ENCODE results near the gene FYN. TPM values are rescaled to one million over a fixed set of nuclear protein-coding genes. Genes with fewer than 3 reads are reported as not detected.
A peak's percentile ranks its signal among the peaks of the same experiment; 100 is the strongest.
"Not testable (repeated sequence)": the region's sequence is repeated elsewhere in the genome, so short reads cannot be mapped to it uniquely, and the experiment has no call there.

FYN gene
- total RNA-seq, 1 donor from 2014 or later = 46.3 TPM

DNA sequence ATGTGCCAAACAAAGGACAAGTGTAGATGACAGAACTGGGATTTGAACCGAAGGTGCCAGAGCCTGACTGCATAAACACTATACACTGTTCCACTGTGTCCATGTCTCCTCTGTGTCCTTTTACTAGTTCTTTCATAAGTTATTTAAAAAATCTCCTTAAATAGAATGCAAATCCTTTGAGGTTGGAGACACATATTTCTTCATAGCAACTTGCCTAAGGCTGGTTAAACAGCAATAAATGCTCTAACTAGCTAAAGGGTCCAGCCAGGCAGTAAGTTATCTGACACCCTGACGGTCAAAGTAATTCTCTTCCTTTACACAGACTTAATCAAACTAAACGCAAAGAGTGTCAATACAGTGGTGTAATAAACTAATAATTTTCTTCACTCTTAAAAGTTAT, 191.4 kb downstream of the FYN start:
- intact Hi-C loops (cut with micrococcal nuclease) = no loop called here
- H3K36me3 ChIP-seq = peaks cover 15% of the 10 kb centered on the region
- no peak overlapping the region for H3K4me3 ChIP-seq
- peaks cover 80% of the 10 kb centered on the region for H3K4me1 ChIP-seq
- peak overlapping the region; percentile 92 for H3K27ac ChIP-seq (replicated peaks)
- DNase-seq = no peak
- no peaks in the 10 kb centered on the region for H3K9me3 ChIP-seq (replicated peaks)
- no peaks in the 10 kb centered on the region for H3K27me3 ChIP-seq (ENCODE audit: low read depth)
- TF ChIP-seq, protein P1, sequence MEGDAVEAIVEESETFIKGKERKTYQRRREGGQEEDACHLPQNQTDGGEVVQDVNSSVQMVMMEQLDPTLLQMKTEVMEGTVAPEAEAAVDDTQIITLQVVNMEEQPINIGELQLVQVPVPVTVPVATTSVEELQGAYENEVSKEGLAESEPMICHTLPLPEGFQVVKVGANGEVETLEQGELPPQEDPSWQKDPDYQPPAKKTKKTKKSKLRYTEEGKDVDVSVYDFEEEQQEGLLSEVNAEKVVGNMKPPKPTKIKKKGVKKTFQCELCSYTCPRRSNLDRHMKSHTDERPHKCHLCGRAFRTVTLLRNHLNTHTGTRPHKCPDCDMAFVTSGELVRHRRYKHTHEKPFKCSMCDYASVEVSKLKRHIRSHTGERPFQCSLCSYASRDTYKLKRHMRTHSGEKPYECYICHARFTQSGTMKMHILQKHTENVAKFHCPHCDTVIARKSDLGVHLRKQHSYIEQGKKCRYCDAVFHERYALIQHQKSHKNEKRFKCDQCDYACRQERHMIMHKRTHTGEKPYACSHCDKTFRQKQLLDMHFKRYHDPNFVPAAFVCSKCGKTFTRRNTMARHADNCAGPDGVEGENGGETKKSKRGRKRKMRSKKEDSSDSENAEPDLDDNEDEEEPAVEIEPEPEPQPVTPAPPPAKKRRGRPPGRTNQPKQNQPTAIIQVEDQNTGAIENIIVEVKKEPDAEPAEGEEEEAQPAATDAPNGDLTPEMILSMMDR (IDR thresholded peaks at IDR 0.05; ENCODE audit: borderline replicate concordance) = no peak

DNA sequence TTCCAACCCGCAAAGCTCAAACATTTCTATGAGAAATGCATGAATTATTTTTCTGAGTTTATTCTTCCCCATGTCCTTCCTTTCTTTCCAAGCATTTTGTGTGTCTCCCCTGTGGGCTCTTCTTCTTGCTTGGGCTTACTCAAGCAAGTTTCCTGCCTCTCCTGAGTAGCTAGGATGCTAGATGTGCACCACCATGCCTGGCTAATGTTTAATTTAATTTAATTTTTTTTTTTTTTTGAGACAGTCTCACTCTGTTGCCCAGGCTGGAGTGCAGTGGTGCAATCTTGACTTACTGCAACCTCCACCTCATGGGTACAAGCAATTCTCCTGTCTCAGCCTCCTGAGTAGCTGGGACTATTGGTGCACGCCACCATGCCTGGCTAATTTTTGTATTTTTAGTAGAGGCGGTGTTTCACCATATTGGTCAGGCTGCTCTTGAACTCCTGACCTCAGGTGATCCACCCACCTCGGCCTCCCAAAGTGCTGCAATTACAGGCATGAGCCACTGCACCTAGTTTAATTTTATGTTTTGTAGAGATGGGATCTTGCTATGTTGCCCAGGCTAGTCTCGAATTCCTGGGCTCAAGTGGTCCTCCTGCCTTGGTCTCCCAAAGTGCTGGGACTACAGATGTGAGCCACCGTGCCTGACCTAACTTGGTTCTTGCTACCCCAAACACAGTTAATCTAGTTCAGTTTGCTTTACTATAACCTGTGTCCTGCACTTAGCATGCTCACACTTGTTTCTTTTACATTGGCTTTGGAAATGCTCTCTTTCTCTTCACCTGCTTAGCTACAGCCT, 192.2 kb downstream of the FYN start:
- H3K27me3 ChIP-seq (ENCODE audit: low read depth); intact Hi-C loops (cut with micrococcal nuclease); H3K4me3 ChIP-seq; H3K9me3 ChIP-seq (replicated peaks); DNase-seq: not testable (repeated sequence)
- peaks cover 72% of the 10 kb centered on the region for H3K4me1 ChIP-seq
- peaks cover 15% of the 10 kb centered on the region for H3K36me3 ChIP-seq
- H3K27ac ChIP-seq (replicated peaks) = peak overlapping the region; percentile 92

DNA sequence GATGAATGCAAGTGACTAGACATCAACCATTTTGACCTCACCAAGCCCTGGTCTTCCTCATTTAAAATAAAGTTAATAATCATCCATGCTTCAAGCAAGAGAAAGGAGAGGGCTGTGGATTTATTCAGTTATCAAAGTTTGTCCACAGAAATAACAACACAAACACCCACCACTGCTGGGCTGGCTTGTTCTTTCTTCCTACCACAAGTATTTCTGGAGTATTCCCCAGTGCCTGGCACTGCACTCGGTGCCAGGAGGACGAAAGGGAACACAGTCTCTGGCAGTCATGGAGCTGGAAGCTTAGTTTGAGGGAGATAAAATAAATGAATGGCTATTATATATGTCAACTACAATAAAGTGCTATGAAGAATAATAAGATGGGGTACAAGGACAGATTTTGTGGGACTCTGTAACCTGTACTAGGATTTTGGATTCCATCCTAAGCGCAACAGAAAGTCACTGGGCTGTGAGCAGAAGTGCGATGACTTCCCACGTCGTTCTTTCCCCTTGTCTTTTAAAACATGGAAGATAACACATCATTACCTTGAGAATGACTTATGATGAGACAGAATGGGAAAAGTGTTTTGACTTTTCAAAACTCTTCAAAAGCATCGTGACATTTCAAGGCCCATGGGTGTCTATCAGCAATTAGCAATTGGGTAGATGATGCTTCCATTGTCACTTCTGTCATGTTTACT, 193.1 kb downstream of the FYN start:
- peaks cover 15% of the 10 kb centered on the region for H3K36me3 ChIP-seq
- TF ChIP-seq, protein P1 (IDR thresholded peaks at IDR 0.05; ENCODE audit: borderline replicate concordance) = no peak
- no peak for DNase-seq
- peak overlapping the region; percentile 3 for H3K27ac ChIP-seq (replicated peaks)
- no peaks in the 10 kb centered on the region for H3K27me3 ChIP-seq (ENCODE audit: low read depth)
- intact Hi-C loops (cut with micrococcal nuclease) = no loop called here
- no peaks in the 10 kb centered on the region for H3K9me3 ChIP-seq (replicated peaks)
- H3K4me1 ChIP-seq = peaks cover 67% of the 10 kb centered on the region
- no peak overlapping the region for H3K4me3 ChIP-seq

DNA sequence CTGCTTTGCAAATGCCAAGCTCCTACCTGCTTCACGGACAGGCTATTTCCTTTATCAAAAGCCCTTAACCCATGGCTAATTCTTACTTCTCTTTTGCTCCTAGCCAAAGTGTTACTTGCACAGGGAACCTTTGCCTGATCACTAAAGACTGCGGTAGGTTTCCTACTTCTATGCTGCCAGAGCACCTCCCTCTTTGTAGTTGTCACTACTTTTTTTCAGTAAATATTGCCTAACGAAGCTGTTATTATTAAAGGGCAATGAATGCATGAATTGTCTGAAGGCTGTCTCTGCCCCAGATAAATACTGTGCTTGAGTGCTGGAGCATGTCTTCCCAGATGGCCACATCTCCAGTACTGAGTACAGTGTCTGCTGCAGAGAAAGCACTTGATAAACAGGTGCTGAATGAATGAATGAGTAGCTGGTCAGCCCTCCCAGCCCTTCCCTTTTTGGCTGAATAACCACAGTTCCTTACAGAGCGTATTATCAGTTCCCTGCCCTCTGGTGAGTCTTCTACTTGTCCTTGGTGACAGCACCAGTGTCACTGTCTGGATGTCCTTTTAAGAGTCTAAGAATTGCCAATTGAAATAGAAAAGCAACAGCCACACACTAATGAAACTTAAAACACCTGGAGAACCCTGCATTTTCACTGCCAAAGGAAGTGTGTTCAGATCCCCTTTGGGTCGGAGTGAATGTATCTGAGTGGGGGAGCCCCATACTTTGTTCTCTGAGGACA, 194.0 kb downstream of the FYN start:
- H3K4me1 ChIP-seq = peaks cover 64% of the 10 kb centered on the region
- H3K4me3 ChIP-seq = no peak overlapping the region
- no peaks in the 10 kb centered on the region for H3K27me3 ChIP-seq (ENCODE audit: low read depth)
- peaks cover 16% of the 10 kb centered on the region for H3K36me3 ChIP-seq
- H3K9me3 ChIP-seq (replicated peaks) = no peaks in the 10 kb centered on the region
- H3K27ac ChIP-seq (replicated peaks) = no peak overlapping the region
- intact Hi-C loops (cut with micrococcal nuclease) = no loop called here
- DNase-seq = no peak
- TF ChIP-seq, protein P1 (IDR thresholded peaks at IDR 0.05; ENCODE audit: borderline replicate concordance) = no peak

DNA sequence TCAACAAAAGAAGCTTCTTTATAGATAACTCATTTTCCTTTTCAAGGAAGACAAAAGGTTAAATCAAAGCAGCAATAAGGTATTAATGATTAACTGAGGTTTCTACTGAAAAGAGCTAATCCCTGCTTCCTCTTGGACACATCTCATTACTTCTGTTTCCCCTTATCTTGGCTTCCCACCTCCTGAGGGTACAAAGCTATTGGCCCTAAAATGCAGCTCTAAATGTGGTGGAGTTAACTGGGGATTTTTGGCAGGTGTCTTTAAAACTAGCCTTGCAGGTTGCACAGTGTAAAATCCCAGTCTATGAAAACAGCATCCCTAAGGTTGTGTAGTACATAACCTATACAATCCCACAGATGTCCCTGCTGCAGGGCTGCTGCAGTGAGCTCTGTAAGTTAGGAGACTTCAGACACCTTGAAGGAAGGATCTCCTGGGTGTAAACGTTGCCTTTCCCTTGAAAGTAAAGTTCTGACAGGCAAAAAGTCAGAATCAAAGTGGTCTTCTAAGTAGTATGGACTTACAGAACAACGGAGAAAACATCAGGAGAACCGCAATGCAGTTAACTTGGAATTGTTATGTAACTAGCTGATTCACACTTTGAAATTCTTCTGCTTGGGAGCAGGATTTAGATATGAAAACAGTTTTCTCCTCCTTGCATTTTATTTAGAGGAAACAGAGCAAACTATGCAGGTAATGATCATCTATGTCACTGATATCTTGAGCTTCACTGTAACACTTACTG, 195.8 kb downstream of the FYN start:
- H3K9me3 ChIP-seq (replicated peaks) = no peaks in the 10 kb centered on the region
- no peak for DNase-seq
- TF ChIP-seq, protein P1 (IDR thresholded peaks at IDR 0.05; ENCODE audit: borderline replicate concordance) = no peak
- no peaks in the 10 kb centered on the region for H3K27me3 ChIP-seq (ENCODE audit: low read depth)
- H3K36me3 ChIP-seq = peaks cover 32% of the 10 kb centered on the region
- H3K27ac ChIP-seq (replicated peaks) = no peak overlapping the region
- H3K4me1 ChIP-seq = peaks cover 48% of the 10 kb centered on the region
- intact Hi-C loops (cut with micrococcal nuclease) = no loop called here
- no peak overlapping the region for H3K4me3 ChIP-seq

Data from left ventricle myocardium inferior (tissue), 1 donor.